ENCODE results near the gene ADAMTS5.
A peak's percentile ranks its signal among the peaks of the same experiment; 100 is the strongest.

The ADAMTS5 gene

DNA sequence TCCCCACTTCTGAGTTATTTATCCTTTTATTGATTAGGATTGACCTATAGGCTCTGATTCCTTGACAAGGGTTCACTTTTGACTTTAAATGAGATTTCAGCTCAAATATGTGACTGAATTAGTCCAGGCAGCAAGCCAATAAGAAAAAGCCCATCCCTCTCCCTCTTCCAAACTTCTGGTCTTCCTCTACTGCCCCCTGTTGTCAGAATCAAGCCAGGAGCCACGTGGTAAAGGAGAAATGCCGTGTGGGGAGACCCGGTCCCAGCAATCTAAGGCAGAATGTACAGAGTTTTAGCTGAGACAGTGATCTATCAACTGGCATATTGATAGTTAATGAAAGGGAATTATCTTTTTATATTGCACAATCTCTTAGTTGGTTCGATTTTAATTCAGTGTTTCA, 5.2 kb downstream of the ADAMTS5 start:
- H3K27ac ChIP-seq (replicated peaks), result no peak overlapping the region
- DNase-seq (ENCODE audit: low read depth in 1 of 2, low spot score in 1 of 2), result peak in 1 of 2 experiments; percentile 7
- no peak for TF ChIP-seq SPI1 (IDR thresholded peaks at IDR 0.05; ENCODE audit: borderline replicate concordance, low read depth)
- no peak for TF ChIP-seq POLR2AphosphoS5 (IDR thresholded peaks at IDR 0.05; ENCODE audit: low read depth)
- TF ChIP-seq, protein P1, sequence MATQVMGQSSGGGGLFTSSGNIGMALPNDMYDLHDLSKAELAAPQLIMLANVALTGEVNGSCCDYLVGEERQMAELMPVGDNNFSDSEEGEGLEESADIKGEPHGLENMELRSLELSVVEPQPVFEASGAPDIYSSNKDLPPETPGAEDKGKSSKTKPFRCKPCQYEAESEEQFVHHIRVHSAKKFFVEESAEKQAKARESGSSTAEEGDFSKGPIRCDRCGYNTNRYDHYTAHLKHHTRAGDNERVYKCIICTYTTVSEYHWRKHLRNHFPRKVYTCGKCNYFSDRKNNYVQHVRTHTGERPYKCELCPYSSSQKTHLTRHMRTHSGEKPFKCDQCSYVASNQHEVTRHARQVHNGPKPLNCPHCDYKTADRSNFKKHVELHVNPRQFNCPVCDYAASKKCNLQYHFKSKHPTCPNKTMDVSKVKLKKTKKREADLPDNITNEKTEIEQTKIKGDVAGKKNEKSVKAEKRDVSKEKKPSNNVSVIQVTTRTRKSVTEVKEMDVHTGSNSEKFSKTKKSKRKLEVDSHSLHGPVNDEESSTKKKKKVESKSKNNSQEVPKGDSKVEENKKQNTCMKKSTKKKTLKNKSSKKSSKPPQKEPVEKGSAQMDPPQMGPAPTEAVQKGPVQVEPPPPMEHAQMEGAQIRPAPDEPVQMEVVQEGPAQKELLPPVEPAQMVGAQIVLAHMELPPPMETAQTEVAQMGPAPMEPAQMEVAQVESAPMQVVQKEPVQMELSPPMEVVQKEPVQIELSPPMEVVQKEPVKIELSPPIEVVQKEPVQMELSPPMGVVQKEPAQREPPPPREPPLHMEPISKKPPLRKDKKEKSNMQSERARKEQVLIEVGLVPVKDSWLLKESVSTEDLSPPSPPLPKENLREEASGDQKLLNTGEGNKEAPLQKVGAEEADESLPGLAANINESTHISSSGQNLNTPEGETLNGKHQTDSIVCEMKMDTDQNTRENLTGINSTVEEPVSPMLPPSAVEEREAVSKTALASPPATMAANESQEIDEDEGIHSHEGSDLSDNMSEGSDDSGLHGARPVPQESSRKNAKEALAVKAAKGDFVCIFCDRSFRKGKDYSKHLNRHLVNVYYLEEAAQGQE (IDR thresholded peaks at IDR 0.05; ENCODE audit: insufficient replicate concordance, low read depth), result no peak
- no peak for TF ChIP-seq GABPA (IDR thresholded peaks at IDR 0.05; ENCODE audit: low read depth)
- TF ChIP-seq, protein P2, sequence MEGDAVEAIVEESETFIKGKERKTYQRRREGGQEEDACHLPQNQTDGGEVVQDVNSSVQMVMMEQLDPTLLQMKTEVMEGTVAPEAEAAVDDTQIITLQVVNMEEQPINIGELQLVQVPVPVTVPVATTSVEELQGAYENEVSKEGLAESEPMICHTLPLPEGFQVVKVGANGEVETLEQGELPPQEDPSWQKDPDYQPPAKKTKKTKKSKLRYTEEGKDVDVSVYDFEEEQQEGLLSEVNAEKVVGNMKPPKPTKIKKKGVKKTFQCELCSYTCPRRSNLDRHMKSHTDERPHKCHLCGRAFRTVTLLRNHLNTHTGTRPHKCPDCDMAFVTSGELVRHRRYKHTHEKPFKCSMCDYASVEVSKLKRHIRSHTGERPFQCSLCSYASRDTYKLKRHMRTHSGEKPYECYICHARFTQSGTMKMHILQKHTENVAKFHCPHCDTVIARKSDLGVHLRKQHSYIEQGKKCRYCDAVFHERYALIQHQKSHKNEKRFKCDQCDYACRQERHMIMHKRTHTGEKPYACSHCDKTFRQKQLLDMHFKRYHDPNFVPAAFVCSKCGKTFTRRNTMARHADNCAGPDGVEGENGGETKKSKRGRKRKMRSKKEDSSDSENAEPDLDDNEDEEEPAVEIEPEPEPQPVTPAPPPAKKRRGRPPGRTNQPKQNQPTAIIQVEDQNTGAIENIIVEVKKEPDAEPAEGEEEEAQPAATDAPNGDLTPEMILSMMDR (IDR thresholded peaks at IDR 0.05; ENCODE audit: insufficient read depth, low read length), result no peak
- H3K27me3 ChIP-seq (ENCODE audit: insufficient read depth, poor library complexity, severe bottlenecking), result peaks cover 5% of the 10 kb centered on the region
- H3K4me3 ChIP-seq (replicated peaks; ENCODE audit: insufficient read depth, low read length), result no peak overlapping the region

DNA sequence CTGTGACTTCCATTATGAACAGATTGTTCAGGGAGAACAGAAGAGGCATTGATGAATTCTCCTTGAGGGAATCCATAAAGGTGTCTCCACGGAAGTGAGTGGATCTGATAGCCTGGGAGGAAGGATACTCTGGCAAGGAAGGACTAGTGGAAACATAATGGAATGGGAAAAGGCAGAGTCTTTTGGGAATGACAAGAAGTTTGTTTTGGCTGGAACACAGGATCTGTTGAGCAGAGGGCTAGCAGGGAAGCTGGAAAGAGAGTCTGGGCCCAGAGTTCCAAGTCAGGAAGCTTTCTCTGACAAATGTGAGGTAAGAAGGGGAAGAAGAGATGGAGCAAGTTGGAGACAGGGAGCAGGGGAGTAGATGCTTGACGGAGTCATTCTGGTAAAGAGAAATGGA, 8.1 kb downstream of the ADAMTS5 start:
- no peaks in the 10 kb centered on the region for H3K27me3 ChIP-seq (ENCODE audit: insufficient read depth, poor library complexity, severe bottlenecking)
- no peak for DNase-seq (ENCODE audit: low read depth in 1 of 2, low spot score in 1 of 2)
- TF ChIP-seq SPI1 (IDR thresholded peaks at IDR 0.05; ENCODE audit: borderline replicate concordance, low read depth), result no peak
- TF ChIP-seq, protein P2 (IDR thresholded peaks at IDR 0.05; ENCODE audit: insufficient read depth, low read length), result no peak
- TF ChIP-seq GABPA (IDR thresholded peaks at IDR 0.05; ENCODE audit: low read depth), result no peak
- TF ChIP-seq, protein P1 (IDR thresholded peaks at IDR 0.05; ENCODE audit: insufficient replicate concordance, low read depth), result no peak
- no peak for TF ChIP-seq POLR2AphosphoS5 (IDR thresholded peaks at IDR 0.05; ENCODE audit: low read depth)
- no peak overlapping the region for H3K27ac ChIP-seq (replicated peaks)
- no peak overlapping the region for H3K4me3 ChIP-seq (replicated peaks; ENCODE audit: insufficient read depth, low read length)

DNA sequence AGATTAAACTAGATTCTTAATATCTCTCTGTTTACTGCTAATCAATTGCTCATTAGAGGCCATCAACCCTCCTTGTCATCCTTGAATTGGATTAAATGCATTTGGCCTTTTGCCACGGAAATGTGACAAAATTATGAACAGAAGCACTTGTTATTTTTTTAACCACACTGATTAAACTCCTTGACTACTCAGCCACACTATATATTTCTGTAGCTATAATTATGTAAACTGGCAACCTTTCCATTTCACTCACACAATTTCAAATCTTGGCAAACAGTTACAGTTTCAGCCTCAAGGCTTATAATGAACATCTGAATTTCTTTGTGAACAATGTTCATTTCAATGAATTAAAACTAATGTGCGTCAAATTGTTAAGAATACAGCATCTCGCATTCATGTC, 10.1 kb downstream of the ADAMTS5 start:
- DNase-seq (ENCODE audit: low read depth in 1 of 2, low spot score in 1 of 2), result no peak
- TF ChIP-seq POLR2AphosphoS5 (IDR thresholded peaks at IDR 0.05; ENCODE audit: low read depth), result no peak
- no peak for TF ChIP-seq GABPA (IDR thresholded peaks at IDR 0.05; ENCODE audit: low read depth)
- TF ChIP-seq, protein P1 (IDR thresholded peaks at IDR 0.05; ENCODE audit: insufficient replicate concordance, low read depth), result no peak
- TF ChIP-seq, protein P2 (IDR thresholded peaks at IDR 0.05; ENCODE audit: insufficient read depth, low read length), result no peak
- TF ChIP-seq SPI1 (IDR thresholded peaks at IDR 0.05; ENCODE audit: borderline replicate concordance, low read depth), result no peak
- Histone ChIP-seq H3K27me3 (ENCODE audit: insufficient read depth, poor library complexity, severe bottlenecking) (no peaks in the 10 kb centered on the region), H3K4me3 (replicated peaks; ENCODE audit: insufficient read depth, low read length) (no peak overlapping the region), H3K27ac (replicated peaks) (no peak overlapping the region)

Data from HL-60 (cell line).